HG03135 (cell line): Measurements from ENCODE around the gene BHLHA15.

Experiments
- ATAC-seq: cut with Tn5 transposase; IDR thresholded peaks from one replicate; pipeline ENCODE4 v1.9.1; 2021; ENCODE audit warnings: mild to moderate bottlenecking, moderate library complexity; ENCODE audit not compliant: unreplicated experiment

The BHLHA15 gene

DNA sequence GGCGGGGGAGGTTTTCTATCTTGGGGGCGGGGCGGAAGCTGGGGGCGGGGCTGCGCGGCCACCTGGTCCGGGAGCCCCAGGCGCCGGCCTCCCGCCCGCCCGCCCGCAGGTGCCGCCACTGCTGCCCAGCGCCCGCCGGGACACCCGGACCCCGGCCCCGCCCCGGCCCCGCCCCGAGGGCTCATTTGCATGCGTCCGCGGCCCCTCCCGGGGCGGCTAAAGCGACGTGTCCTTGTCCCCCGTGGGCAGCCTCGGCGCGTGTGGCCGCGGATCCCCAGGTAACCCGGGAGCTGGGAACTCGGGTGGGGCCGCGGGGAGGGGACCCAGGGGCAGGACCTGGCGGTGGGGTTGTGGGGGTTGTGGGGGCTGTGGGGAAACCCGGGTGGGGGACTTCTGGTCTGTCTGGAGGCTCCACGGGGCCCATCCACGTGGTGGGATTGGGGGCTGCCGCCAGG, at the start of gene BHLHA15:
TSS of gene BHLHA15 (plus strand) at position 219 of the 455 bp plus-strand sequence. CDS start 871 bp downstream, outside the sequence.
- ATAC-seq = no peak

GRCh38 chr7:98162758-98163157, 48.5 kb upstream of the BHLHA15 start:
- ATAC-seq = no peak

- no peak for ATAC-seq
Observed at GRCh38 chr7:98163269-98163668, 48.0 kb upstream of the BHLHA15 start.

DNA sequence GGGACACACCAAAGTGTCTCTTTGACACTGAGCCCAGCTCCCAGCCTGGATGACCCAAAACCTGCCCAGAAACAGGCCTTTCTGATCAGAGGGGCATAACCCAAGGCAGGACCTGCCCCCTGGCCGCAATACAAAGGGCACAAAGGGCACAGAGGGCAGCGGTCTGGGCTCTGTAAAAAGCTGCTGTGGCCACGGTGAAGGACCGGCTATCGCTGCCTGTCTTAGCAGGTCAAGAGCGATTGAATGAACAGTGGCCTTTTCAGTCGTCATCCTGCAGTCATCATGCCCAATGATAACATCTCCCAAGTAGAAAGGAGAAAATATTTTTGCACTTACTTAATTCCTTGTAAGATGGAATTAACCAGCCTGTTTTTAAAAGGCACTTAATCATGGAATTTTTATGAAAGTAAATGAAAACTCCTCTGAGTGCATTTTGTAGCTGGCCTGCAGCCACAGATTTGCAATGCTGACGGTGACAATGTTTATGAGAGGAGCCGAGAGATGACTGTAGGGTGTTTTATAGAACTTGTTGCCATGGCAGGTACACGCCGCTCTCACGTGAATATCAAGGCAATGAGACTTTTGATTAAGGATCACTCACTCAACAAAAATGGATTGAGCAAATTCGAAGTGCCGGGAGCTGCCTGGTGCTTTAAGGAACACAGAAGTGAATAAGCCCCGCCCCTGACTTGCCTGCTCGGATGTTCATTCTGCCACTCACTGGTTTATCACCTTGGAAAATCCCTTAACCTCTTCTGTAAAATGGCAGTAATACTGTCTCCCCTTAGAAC, 47.3 kb upstream of the BHLHA15 start:
- ATAC-seq = no peak

GRCh38 chr7:98165827-98166667, 45.2 kb upstream of the BHLHA15 start:
- no peak for ATAC-seq

DNA sequence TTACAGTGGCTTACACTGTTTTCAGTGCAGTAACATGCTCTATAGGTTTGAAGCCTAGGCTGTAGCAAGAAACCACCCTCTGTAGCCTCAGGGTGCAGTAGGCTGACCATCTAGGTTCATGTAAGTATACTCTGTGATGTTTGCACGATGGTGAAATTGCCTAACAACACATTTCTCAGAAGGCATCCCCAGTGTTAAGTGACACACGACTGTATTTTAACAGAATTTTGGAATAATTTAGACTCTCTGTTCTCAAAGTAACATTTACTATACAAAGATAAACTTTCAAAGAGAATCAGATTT, 44.6 kb upstream of the BHLHA15 start:
- ATAC-seq = no peak

DNA sequence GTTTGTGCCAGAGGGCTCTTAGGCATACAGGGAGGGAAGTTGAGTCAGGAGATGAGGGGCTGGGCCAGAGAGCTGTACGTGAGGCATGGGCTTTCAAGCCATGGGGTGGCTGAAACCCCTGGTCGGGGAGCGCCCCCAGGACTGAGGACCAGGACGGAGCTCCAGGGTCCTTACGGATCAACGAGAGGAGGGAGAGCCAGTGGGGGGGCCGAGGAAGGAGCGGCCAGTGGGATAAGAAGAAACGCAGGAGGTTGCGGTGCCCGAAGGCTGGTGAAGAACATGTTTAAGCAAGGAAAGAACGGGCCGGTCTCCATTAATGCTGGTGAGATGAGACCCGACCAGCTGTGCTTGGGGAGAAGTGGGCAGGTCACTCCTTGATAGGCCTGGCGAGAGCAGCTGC, 43.6 kb upstream of the BHLHA15 start:
- ATAC-seq = no peak

GRCh38 chr7:98168181-98168903, 42.9 kb upstream of the BHLHA15 start:
- ATAC-seq = peak; percentile 67

DNA sequence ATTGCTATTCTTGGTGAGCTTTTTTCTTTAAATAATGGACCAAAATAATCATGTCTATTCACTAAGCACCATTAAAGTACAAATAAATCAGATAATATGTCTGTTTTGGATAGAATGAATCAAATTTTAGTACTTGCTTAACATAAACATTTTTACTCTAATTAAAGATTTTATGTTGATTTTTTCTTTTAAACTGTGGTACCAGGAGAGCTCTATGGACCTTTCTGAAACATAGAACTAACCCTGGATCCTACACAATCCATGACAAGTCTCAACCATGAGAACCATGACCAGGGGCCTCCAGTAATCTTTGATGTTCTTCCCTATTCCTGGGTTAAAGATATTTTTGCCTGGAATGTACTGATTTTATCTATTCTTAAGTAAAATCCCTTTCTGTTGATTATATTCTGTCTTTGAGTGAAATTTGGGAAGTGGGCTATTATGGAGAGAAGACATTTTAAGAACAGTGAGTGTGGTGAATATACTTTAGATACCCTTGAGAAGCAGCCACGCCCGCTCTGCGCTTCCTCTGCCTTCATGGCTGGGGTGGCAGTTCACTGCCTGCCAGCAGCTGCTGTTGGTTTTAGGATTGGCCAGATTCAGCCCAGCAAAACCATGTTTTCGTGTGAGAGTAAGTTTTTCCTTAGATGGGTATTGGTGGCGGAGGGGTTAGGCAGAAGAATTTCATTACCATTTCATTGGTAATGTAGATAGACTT, 42.2 kb upstream of the BHLHA15 start:
- ATAC-seq = no peak

- ATAC-seq = no peak
Observed at GRCh38 chr7:98170966-98171365, 40.3 kb upstream of the BHLHA15 start.

GRCh38 chr7:98171449-98171848, 39.8 kb upstream of the BHLHA15 start:
- no peak for ATAC-seq

GRCh38 chr7:98174334-98175259, 36.6 kb upstream of the BHLHA15 start:
- ATAC-seq = no peak

DNA sequence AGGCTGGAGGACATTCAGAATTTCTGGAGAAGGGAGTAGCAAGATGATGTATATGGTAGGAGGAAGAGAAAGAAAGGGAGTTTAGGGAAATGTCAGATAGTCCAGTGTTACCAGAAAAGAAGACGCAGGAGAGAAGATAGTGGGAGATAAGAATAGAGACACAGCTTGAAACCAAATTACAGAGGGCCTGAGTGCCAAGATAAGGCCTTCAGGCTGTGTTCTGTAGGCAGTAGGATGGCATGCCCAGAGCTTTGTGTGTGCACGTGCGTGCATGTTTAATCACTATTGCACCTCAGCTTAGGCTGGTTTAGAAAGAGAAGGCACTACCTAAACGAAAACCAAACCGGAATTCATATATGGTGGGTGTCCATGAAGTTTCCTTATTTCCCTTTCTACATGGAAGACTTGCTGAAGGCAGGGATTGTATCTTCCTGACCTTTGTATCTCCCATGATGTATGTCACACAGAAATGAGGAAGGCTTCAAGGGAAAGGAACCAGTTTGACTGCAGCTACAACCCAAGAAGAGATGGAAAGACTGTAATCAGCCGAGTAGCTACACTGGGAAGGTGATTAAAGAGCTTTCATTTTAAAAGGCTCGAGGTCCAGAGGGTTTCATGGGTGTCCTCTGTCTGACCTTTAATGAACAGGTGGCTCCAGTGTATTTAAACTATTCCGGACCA, 35.8 kb upstream of the BHLHA15 start:
- ATAC-seq = no peak

DNA sequence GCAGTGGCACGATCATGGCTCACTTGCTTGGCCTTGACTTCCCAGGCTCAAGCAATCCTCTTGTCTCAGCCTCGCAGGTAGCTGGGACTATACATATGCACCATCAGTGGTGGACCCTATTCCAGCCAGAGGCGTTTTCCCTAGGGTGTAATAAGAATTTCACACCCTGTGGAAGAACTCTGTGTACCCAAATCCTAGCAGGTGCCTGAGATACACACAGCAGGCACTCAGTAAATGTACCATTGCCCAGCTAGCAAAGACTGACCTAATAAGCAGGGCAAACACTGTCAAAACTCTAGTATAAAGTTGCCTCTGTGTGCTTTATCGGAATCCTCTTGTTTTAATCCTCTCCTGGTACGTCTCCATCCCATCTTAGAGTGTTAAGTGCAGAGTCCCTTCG, 33.7 kb upstream of the BHLHA15 start:
- ATAC-seq = no peak

- no peak for ATAC-seq
Observed at GRCh38 chr7:98178321-98178720, 32.9 kb upstream of the BHLHA15 start.

- ATAC-seq = no peak
Observed at GRCh38 chr7:98178762-98179490, 32.3 kb upstream of the BHLHA15 start.

DNA sequence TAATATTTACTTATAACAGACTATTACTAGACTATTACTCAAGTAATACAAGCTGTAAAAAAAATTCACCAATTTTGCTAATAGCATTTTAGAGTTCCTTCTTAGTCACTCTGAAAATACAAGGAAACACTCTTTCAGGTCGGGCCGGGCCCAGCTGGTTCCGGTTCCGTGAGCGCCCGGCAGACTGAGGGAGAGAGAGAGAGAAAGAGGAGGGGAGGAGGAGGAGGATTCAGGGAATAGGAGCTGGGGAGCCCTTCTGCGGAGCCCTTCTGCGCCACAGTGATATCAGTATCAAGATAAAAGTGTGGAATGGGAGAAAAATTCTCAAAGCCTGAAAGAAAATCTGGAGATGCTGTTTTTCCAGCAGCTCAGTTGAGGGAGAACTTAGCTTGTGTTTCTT, 30.5 kb upstream of the BHLHA15 start:
- no peak for ATAC-seq

- no peak for ATAC-seq
Observed at GRCh38 chr7:98185101-98185500, 26.1 kb upstream of the BHLHA15 start.
